ENCODE measurements around the gene IL31.
"Not testable (repeated sequence)": the region's sequence is repeated elsewhere in the genome, so short reads cannot be mapped to it uniquely, and the experiment has no call there.

The IL31 gene

GRCh38 chr12:122192441-122192840 is 18.4 kb upstream of the IL31 start:
- no peak for DNase-seq

- DNase-seq: peak in 3 of 56 donors; percentile 9 to 17 (median 11)
Observed at GRCh38 chr12:122190842-122191668, 17.0 kb upstream of the IL31 start.

GRCh38 chr12:122189626-122190475 is 15.8 kb upstream of the IL31 start:
- no peak for DNase-seq

GRCh38 chr12:122187466-122187865 is 13.4 kb upstream of the IL31 start:
- DNase-seq: no peak

- DNase-seq: no peak
Observed at GRCh38 chr12:122185494-122186082, 11.6 kb upstream of the IL31 start.

GRCh38 chr12:122185079-122185478 is 11.1 kb upstream of the IL31 start:
- no peak for DNase-seq

GRCh38 chr12:122184517-122184916 is 10.5 kb upstream of the IL31 start:
- no peak for DNase-seq

GRCh38 chr12:122183588-122183940 is 9.5 kb upstream of the IL31 start:
- no peak for DNase-seq

GRCh38 chr12:122182887-122183587 is 9.0 kb upstream of the IL31 start, which contains the start of gene LRRC43:
Gene LRRC43, plus strand, starts transcription at chr12:122183123. Its CDS starts 22 bp downstream, at chr12:122183145.
- peak in 7 of 56 donors; percentile 11 to 37 (median 18) for DNase-seq

GRCh38 chr12:122176473-122176872 is 2.5 kb upstream of the IL31 start:
- DNase-seq: not testable (repeated sequence)

GRCh38 chr12:122172262-122172939 is 1.6 kb downstream of the IL31 start:
- no peak for DNase-seq

- DNase-seq: no peak
Observed at GRCh38 chr12:122171399-122171798, 2.6 kb downstream of the IL31 start.

GRCh38 chr12:122168492-122168891 is 5.5 kb downstream of the IL31 start:
- DNase-seq: no peak

GRCh38 chr12:122167356-122167925 is 6.6 kb downstream of the IL31 start:
- peak in 1 of 56 donors; percentile 2 for DNase-seq

GRCh38 chr12:122166422-122167349 is 7.3 kb downstream of the IL31 start:
- no peak for DNase-seq

- no peak for DNase-seq
Observed at GRCh38 chr12:122162976-122163375, 11.0 kb downstream of the IL31 start.

GRCh38 chr12:122161682-122162081 is 12.3 kb downstream of the IL31 start:
- DNase-seq: no peak

GRCh38 chr12:122160761-122161160 is 13.3 kb downstream of the IL31 start:
- no peak for DNase-seq

GRCh38 chr12:122159882-122160281 is 14.1 kb downstream of the IL31 start:
- no peak for DNase-seq

Data from amygdala (tissue), 56 donors.